Stimulated activated CD4-positive, alpha-beta T cell treated with anti-CD3 and anti-CD28 coated beads, TNF-alpha, amount 100 ng/mL, for 48 hours (primary cell): ENCODE data around the gene UMAD1.
A peak's percentile ranks its signal among the peaks of the same experiment; 100 is the strongest.

Source experiments
- DNase-seq, 3 donors: peaks; one replicate each; pipeline ENCODE4 v3.0.0-alpha.2; 2020; ENCODE audit warnings: low read depth in 3 of 3

The UMAD1 gene

GRCh38 chr7:7640221-7641128 is at the start of gene UMAD1:
Gene UMAD1, plus strand, starts transcription at chr7:7640752. Its CDS starts 32,620 bp downstream, at chr7:7673372.
- peak; percentile 94 to 98 (median 94) for DNase-seq

GRCh38 chr7:7595451-7595850 is 45.1 kb upstream of the UMAD1 start:
- DNase-seq: no peak

- no peak for DNase-seq
Observed at GRCh38 chr7:7596176-7596575, 44.4 kb upstream of the UMAD1 start.

GRCh38 chr7:7607010-7607409 is 33.5 kb upstream of the UMAD1 start:
- no peak for DNase-seq

- no peak for DNase-seq
Observed at GRCh38 chr7:7609330-7609729, 31.2 kb upstream of the UMAD1 start.

GRCh38 chr7:7612519-7612918 is 28.0 kb upstream of the UMAD1 start:
- DNase-seq: no peak

- DNase-seq: no peak
Observed at GRCh38 chr7:7613210-7613609, 27.3 kb upstream of the UMAD1 start.

GRCh38 chr7:7614018-7614741 is 26.4 kb upstream of the UMAD1 start:
- DNase-seq: no peak

GRCh38 chr7:7617550-7617949 is 23.0 kb upstream of the UMAD1 start:
- DNase-seq: no peak

GRCh38 chr7:7618410-7618809 is 22.1 kb upstream of the UMAD1 start:
- no peak for DNase-seq

- no peak for DNase-seq
Observed at GRCh38 chr7:7620236-7620635, 20.3 kb upstream of the UMAD1 start.

- DNase-seq: no peak
Observed at GRCh38 chr7:7620644-7621210, 19.8 kb upstream of the UMAD1 start.

GRCh38 chr7:7628476-7628875 is 12.1 kb upstream of the UMAD1 start:
- DNase-seq: no peak

GRCh38 chr7:7630626-7631329 is 9.8 kb upstream of the UMAD1 start:
- no peak for DNase-seq

- DNase-seq: peak in 1 of 3 donors; percentile 1
Observed at GRCh38 chr7:7639421-7639820, 1.1 kb upstream of the UMAD1 start.

- DNase-seq: peak in 1 of 3 donors; percentile 27
Observed at GRCh38 chr7:7639847-7640220, 718 bp upstream of the UMAD1 start.

GRCh38 chr7:7641129-7641663 is 644 bp downstream of the UMAD1 start:
- peak in 1 of 3 donors; percentile 21 for DNase-seq

- DNase-seq: no peak
Observed at GRCh38 chr7:7642081-7642480, 1.5 kb downstream of the UMAD1 start.

- DNase-seq: no peak
Observed at GRCh38 chr7:7647495-7648036, 7.0 kb downstream of the UMAD1 start.

- no peak for DNase-seq
Observed at GRCh38 chr7:7650682-7651206, 10.2 kb downstream of the UMAD1 start.

- no peak for DNase-seq
Observed at GRCh38 chr7:7651479-7651878, 10.9 kb downstream of the UMAD1 start.
